ENCODE data around the gene SGSM1. TPM values are rescaled to one million over a fixed set of nuclear protein-coding genes. Genes with fewer than 3 reads are reported as not detected.

Gene SGSM1
- total RNA-seq, 4 donors from 2014 or later, result 1.4 to 3.3 (median 2.1) TPM

GRCh38 chr22:24857576-24857975 lies 51.6 kb downstream of the SGSM1 start:
- no peak overlapping the region for H3K4me3 ChIP-seq
- no peaks in the 10 kb centered on the region for H3K27me3 ChIP-seq
- DNase-seq, result no peak
- no peaks in the 10 kb centered on the region for H3K36me3 ChIP-seq
- H3K4me1 ChIP-seq, result no peaks in the 10 kb centered on the region
- no peak overlapping the region for H3K27ac ChIP-seq
- no peak for TF ChIP-seq CTCF (IDR thresholded peaks at IDR 0.05)
- TF ChIP-seq POLR2A (IDR thresholded peaks at IDR 0.05), result no peak
- no peaks in the 10 kb centered on the region for H3K9me3 ChIP-seq

GRCh38 chr22:24859587-24859986 lies 53.6 kb downstream of the SGSM1 start:
- TF ChIP-seq POLR2A (IDR thresholded peaks at IDR 0.05) (no peak), CTCF (IDR thresholded peaks at IDR 0.05) (no peak)
- no peaks in the 10 kb centered on the region for H3K4me1 ChIP-seq
- no peaks in the 10 kb centered on the region for H3K36me3 ChIP-seq
- H3K27ac ChIP-seq, result no peak overlapping the region
- no peaks in the 10 kb centered on the region for H3K9me3 ChIP-seq
- DNase-seq, result no peak
- H3K4me3 ChIP-seq, result no peak overlapping the region
- H3K27me3 ChIP-seq, result no peaks in the 10 kb centered on the region

- no peaks in the 10 kb centered on the region for H3K36me3 ChIP-seq
- no peaks in the 10 kb centered on the region for H3K9me3 ChIP-seq
- no peaks in the 10 kb centered on the region for H3K27me3 ChIP-seq
- no peak for DNase-seq
- TF ChIP-seq CTCF (IDR thresholded peaks at IDR 0.05) (no peak), POLR2A (IDR thresholded peaks at IDR 0.05) (no peak)
- H3K4me1 ChIP-seq, result no peaks in the 10 kb centered on the region
- no peak overlapping the region for H3K4me3 ChIP-seq
- no peak overlapping the region for H3K27ac ChIP-seq
Observed at GRCh38 chr22:24865508-24865907, 59.5 kb downstream of the SGSM1 start.

GRCh38 chr22:24867323-24868022 lies 61.5 kb downstream of the SGSM1 start:
- Histone ChIP-seq H3K4me3 (no peak overlapping the region), H3K4me1 (no peaks in the 10 kb centered on the region), H3K9me3 (no peaks in the 10 kb centered on the region), H3K36me3 (no peaks in the 10 kb centered on the region), H3K27me3 (no peaks in the 10 kb centered on the region), H3K27ac (no peak overlapping the region)
- no peak for DNase-seq
- no peak for TF ChIP-seq CTCF (IDR thresholded peaks at IDR 0.05)

GRCh38 chr22:24868979-24869378 lies 63.0 kb downstream of the SGSM1 start:
- Histone ChIP-seq H3K27me3 (no peaks in the 10 kb centered on the region), H3K4me3 (no peak overlapping the region), H3K9me3 (no peaks in the 10 kb centered on the region), H3K4me1 (no peaks in the 10 kb centered on the region), H3K27ac (no peak overlapping the region), H3K36me3 (no peaks in the 10 kb centered on the region)
- no peak for DNase-seq
- TF ChIP-seq CTCF (IDR thresholded peaks at IDR 0.05) (no peak), POLR2A (IDR thresholded peaks at IDR 0.05) (no peak)
